GM12878 (cell line): ENCODE results near the gene GRIPAP1. TPM values are rescaled to one million over a fixed set of nuclear protein-coding genes. Genes with fewer than 3 reads are reported as not detected.

ENCODE experiments used
- ATF3 ChIP-seq: IDR thresholded peaks from 2 replicates; pipeline ENCODE4 v1.6.1; 2011; ENCODE audit warnings: low read depth, mild to moderate bottlenecking, low read length, moderate library complexity, borderline replicate concordance; ENCODE audit errors: extremely low read depth
- BCL11A ChIP-seq: IDR thresholded peaks from 2 replicates; pipeline ENCODE4 v1.6.1; 2011; ENCODE audit warnings: low read depth, low read length
- DPF2 ChIP-seq: fragments of 450-650 bp; IDR thresholded peaks from 2 replicates; pipeline ENCODE4 v1.6.1; 2017; ENCODE audit warnings: mild to moderate bottlenecking
- E2F4 ChIP-seq: IDR thresholded peaks from 2 replicates; pipeline ENCODE4 v1.6.1; 2012; ENCODE audit warnings: low read depth, low read length, improper control_type of control experiment
- FOXM1 ChIP-seq: IDR thresholded peaks from 2 replicates; pipeline ENCODE4 v1.6.1; 2012; ENCODE audit warnings: low read depth, mild to moderate bottlenecking, inconsistent platforms, low read length, moderate library complexity
- HCFC1 ChIP-seq: fragments of 150-350 bp; IDR thresholded peaks from 2 replicates; pipeline ENCODE4 v1.6.1; 2014; ENCODE audit warnings: low read length
- HDAC6 ChIP-seq: fragments of 200-600 bp; sonication (generic); IDR thresholded peaks from one replicate; pipeline ENCODE4 v1.8.0; 2017; ENCODE audit warnings: antibody characterized with exemption; ENCODE audit not compliant: unreplicated experiment
- IKZF2 ChIP-seq, 2 experiments: fragments of 450-650 bp; IDR thresholded peaks; 2 replicates each; pipeline ENCODE4 v1.6.1; 2017; ENCODE audit warnings: mild to moderate bottlenecking in 2 of 2, moderate library complexity in 2 of 2
- IRF4 ChIP-seq: IDR thresholded peaks from 2 replicates; pipeline ENCODE4 v1.6.1; 2011; ENCODE audit warnings: low read depth, low read length
- MTA3 ChIP-seq: IDR thresholded peaks from 2 replicates; pipeline ENCODE4 v1.6.1; 2012; ENCODE audit warnings: low read length, inconsistent platforms, borderline replicate concordance
- MXI1 ChIP-seq: fragments of 150-350 bp; IDR thresholded peaks from 2 replicates; pipeline ENCODE4 v1.6.1; 2011; ENCODE audit warnings: low read depth, mild to moderate bottlenecking, inconsistent platforms, low read length, improper control_type of control experiment
- MYB ChIP-seq: fragments of 150-350 bp; IDR thresholded peaks from 2 replicates; pipeline ENCODE4 v1.6.1; 2014; ENCODE audit warnings: mild to moderate bottlenecking, low read depth, low read length, borderline replicate concordance
- NFXL1 ChIP-seq: fragments of 450-650 bp; IDR thresholded peaks from 2 replicates; pipeline ENCODE4 v1.6.1; 2017; ENCODE audit warnings: antibody characterized with exemption, mild to moderate bottlenecking, borderline replicate concordance
- NRF1 ChIP-seq: conservative IDR thresholded peaks from 2 replicates; pipeline ENCODE4 v1.6.1; 2011; ENCODE audit warnings: mild to moderate bottlenecking, low read depth, low read length, improper control_type of control experiment
- PAX5 ChIP-seq: IDR thresholded peaks from 2 replicates; pipeline ENCODE4 v1.6.1; 2011; ENCODE audit warnings: low read depth, low read length, borderline replicate concordance
- PKNOX1 ChIP-seq: fragments of 450-650 bp; IDR thresholded peaks from 2 replicates; pipeline ENCODE4 v1.6.1; 2016; ENCODE audit warnings: mild to moderate bottlenecking
- POLR2A ChIP-seq: IDR thresholded peaks from 2 replicates; pipeline ENCODE4 v1.6.1; 2011; ENCODE audit warnings: low read depth, mild to moderate bottlenecking, low read length
- POLR2AphosphoS5 ChIP-seq: IDR thresholded peaks from 2 replicates; pipeline ENCODE4 v1.6.1; 2011; ENCODE audit warnings: mild to moderate bottlenecking, low read length, inconsistent platforms
- RUNX3 ChIP-seq: IDR thresholded peaks from 2 replicates; pipeline ENCODE4 v1.6.1; 2012; ENCODE audit warnings: low read length, inconsistent platforms
- SMAD1 ChIP-seq: fragments of 450-650 bp; IDR thresholded peaks from 2 replicates; pipeline ENCODE4 v1.6.1; 2018; ENCODE audit warnings: mild to moderate bottlenecking, low read depth; ENCODE audit not compliant: partially characterized antibody
- SMARCA5 ChIP-seq: fragments of 450-650 bp; IDR thresholded peaks from 2 replicates; pipeline ENCODE4 v1.6.1; 2017; ENCODE audit warnings: mild to moderate bottlenecking
- WRNIP1 ChIP-seq: IDR thresholded peaks from 2 replicates; pipeline ENCODE4 v1.6.1; 2011; ENCODE audit warnings: low read depth, low read length, improper control_type of control experiment, borderline replicate concordance
- ZBTB40 ChIP-seq: fragments of 450-650 bp; IDR thresholded peaks from 2 replicates; pipeline ENCODE4 v1.6.1; 2016; ENCODE audit warnings: mild to moderate bottlenecking, moderate library complexity, borderline replicate concordance
- ZNF622 ChIP-seq: fragments of 450-650 bp; IDR thresholded peaks from 2 replicates; pipeline ENCODE4 v1.6.1; 2017; ENCODE audit warnings: mild to moderate bottlenecking, inconsistent platforms
- ZSCAN29 ChIP-seq: fragments of 450-650 bp; IDR thresholded peaks from 2 replicates; pipeline ENCODE4 v1.6.1; 2017; ENCODE audit warnings: mild to moderate bottlenecking, moderate library complexity
- polyA plus RNA-seq, 11 experiments: library from polyadenylated mRNA; depleted of rRNA in 4 of 11; unstranded in 6 of 11; stranded (reverse) in 5 of 11; fragments of >200 nt; fragmentation: Nextera tagmentation in 4 of 11; fragmentation: Illumina TruSeq in 1 of 11; extraction: Ambion mirVana in 4 of 11; extraction: Trizol in 1 of 11; gene quantifications; 1 replicate in 1 of 11; 2 replicates in 10 of 11; pipeline versions ENCODE4 v1.2.1 to v1.2.3, GENCODE V29; 2011 to 2016; ENCODE audit warnings: inconsistent platforms in 2 of 11, missing spikeins in 2 of 11, low read depth in 1 of 11
- total RNA-seq, 4 experiments: library from RNA; depleted of rRNA in 3 of 4; stranded (reverse); fragments of >200 nt in 3 of 4; fragmentation: Illumina TruSeq in 1 of 4; extraction: Trizol in 1 of 4; gene quantifications; 2 replicates each; pipeline versions ENCODE4 v1.2.1 to v1.2.3, GENCODE V29; 2013 to 2021

The GRIPAP1 gene
- total and polyA plus RNA-seq, 10 of the 15 experiments (the other 5 are each of a cell fraction or from before 2014, with no cell fraction given), result 4.2 to 44.7 (median 25.8) TPM

- TF ChIP-seq PKNOX1 (no peak), BCL11A (peak; percentile 82), E2F4 (no peak), WRNIP1 (no peak), NFXL1 (no peak), MYB (peak; percentile 58; the same call in 1 of the 2 replicates), MTA3 (peak; percentile 70; the same call in 1 of the 2 replicates), POLR2AphosphoS5 (no peak), FOXM1 (peak; percentile 82; the same call in 1 of the 2 replicates), IRF4 (peak; percentile 84), DPF2 (peak; percentile 62), HCFC1 (no peak), POLR2A (no peak; the same call in 1 of the 2 replicates), ZSCAN29 (no peak), PAX5 (peak; percentile 91), ZNF622 (no peak), SMARCA5 (0 out of 2 replicates have a peak, but pooled peaks have one; percentile 30), ZBTB40 (no peak), SMAD1 (peak; percentile 65), HDAC6 (no peak), RUNX3 (peak; percentile 91), IKZF2 (IDR thresholded peaks at IDR 0.05) (peak; percentile 98 to 99), ATF3 (no peak), MXI1 (no peak), NRF1 (no peak)
Measured at GRCh38 chrX:48938721-48939425, 63.2 kb downstream of the GRIPAP1 start (continued).
